GM12873 (cell line): ENCODE data around the gene SGCE.

Experiments used
- TF ChIP-seq, protein P1 (sequence below): IDR thresholded peaks from 2 replicates; pipeline ENCODE4 v1.5.1; 2012; ENCODE audit warnings: low read depth, mild to moderate bottlenecking, moderate library complexity, low read length, control low read depth; ENCODE audit not compliant: insufficient read depth; ENCODE audit errors: missing control alignments

Gene SGCE

DNA sequence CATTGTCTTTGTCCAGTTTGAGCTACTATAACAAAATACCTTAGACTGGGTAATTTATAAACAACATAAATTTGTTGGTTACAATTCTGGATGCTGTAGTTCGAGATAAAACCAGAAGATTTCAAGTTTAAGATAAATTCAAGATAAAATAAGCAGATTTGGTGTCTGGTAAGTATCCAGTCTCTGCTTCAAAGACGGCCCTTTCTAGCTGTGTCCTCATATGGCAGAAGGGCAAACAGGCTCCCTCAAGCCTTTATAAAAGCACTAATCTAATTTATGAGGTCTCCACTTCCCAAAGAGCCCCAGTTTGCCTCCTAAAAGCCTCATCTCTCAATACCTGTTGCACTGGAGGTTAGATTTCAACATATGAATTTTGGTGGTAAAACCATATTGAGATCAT, 31.1 kb upstream of the SGCE start:
- TF ChIP-seq, protein P1, sequence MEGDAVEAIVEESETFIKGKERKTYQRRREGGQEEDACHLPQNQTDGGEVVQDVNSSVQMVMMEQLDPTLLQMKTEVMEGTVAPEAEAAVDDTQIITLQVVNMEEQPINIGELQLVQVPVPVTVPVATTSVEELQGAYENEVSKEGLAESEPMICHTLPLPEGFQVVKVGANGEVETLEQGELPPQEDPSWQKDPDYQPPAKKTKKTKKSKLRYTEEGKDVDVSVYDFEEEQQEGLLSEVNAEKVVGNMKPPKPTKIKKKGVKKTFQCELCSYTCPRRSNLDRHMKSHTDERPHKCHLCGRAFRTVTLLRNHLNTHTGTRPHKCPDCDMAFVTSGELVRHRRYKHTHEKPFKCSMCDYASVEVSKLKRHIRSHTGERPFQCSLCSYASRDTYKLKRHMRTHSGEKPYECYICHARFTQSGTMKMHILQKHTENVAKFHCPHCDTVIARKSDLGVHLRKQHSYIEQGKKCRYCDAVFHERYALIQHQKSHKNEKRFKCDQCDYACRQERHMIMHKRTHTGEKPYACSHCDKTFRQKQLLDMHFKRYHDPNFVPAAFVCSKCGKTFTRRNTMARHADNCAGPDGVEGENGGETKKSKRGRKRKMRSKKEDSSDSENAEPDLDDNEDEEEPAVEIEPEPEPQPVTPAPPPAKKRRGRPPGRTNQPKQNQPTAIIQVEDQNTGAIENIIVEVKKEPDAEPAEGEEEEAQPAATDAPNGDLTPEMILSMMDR, result no peak

DNA sequence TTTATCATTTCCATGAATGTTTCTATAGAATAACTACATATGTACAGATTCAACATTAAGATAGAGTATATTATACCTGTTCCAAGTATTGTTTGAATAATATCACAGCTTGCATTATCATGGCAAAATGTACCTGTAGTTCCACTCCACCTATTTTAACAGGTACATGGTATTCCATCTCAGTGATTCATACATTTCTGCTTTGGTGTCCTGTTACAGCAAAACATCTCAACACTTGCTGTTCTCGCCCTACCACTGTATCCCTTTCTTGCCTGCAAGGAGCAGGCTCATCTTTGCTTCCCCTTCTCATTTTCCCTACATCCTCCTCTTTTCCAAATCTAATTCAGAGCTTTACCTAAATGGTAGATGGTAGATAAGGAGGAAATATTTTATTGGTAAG, 27.1 kb upstream of the SGCE start:
- TF ChIP-seq, protein P1, result no peak

GRCh38 chr7:94679358-94679757, 23.4 kb upstream of the SGCE start:
- TF ChIP-seq, protein P1, result no peak

- TF ChIP-seq, protein P1, result no peak
Measured at GRCh38 chr7:94676431-94676830, 20.5 kb upstream of the SGCE start.

GRCh38 chr7:94675356-94675755, 19.4 kb upstream of the SGCE start:
- TF ChIP-seq, protein P1, result no peak

GRCh38 chr7:94671444-94672235, 15.7 kb upstream of the SGCE start:
- TF ChIP-seq, protein P1, result no peak

DNA sequence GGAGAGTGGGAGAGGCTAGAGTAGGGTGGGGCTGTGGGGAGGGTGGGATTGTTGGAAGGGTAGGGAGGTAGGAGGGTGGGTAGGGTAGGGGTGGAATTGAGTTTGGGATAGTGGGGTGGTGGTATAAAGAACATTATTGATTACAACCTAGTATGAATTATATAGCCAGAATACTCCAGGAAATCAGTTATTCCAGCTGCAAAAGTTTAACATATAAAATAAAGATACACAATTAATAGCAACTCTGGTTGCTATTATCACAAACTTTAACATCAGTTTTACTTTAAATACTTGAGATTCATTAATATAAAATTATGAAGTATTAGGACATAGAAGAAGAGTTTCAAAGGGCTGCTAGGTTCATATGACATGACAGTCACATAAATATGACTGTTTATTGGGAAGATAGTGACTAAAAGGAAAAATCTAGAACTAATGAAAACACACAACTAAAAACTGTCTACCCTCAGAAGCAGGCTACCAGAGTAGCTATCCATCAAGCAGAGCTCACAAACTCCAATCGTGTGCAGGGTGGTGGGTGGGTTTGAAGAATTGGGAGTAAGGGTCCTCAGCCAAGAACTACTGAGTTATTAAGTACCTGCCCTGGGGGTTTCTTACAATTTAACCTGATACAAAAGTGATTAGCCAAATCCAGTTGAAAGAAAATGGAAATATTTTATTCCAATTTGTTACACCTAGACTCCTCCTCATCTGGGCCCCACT, 14.0 kb upstream of the SGCE start:
- TF ChIP-seq, protein P1, result no peak
